Measurements from ENCODE around the gene BBS9.

BBS9 gene

GRCh38 chr7:33562996-33563395, 433.6 kb downstream of the BBS9 start:
- H3K27ac ChIP-seq: no peak overlapping the region
- no peaks in the 10 kb centered on the region for H3K36me3 ChIP-seq
- H3K9me3 ChIP-seq: no peaks in the 10 kb centered on the region
- intact Hi-C loops (cut with DNase I; ENCODE audit: low total_unique reads): no loop called here
- no peaks in the 10 kb centered on the region for H3K27me3 ChIP-seq
- H3K4me3 ChIP-seq: no peak overlapping the region
- H3K4me1 ChIP-seq: no peaks in the 10 kb centered on the region
- TF ChIP-seq CTCF (IDR thresholded peaks at IDR 0.05): no peak
- no peak for DNase-seq

- no peaks in the 10 kb centered on the region for H3K27me3 ChIP-seq
- intact Hi-C loops (cut with DNase I; ENCODE audit: low total_unique reads): no loop called here
- no peak for DNase-seq
- H3K36me3 ChIP-seq: no peaks in the 10 kb centered on the region
- H3K27ac ChIP-seq: no peak overlapping the region
- no peaks in the 10 kb centered on the region for H3K9me3 ChIP-seq
- no peak overlapping the region for H3K4me3 ChIP-seq
- TF ChIP-seq CTCF (IDR thresholded peaks at IDR 0.05): no peak
- no peaks in the 10 kb centered on the region for H3K4me1 ChIP-seq
These were observed 434.3 kb downstream of the BBS9 start for GRCh38 chr7:33563651-33564050.

- H3K27ac ChIP-seq: no peak overlapping the region
- H3K4me3 ChIP-seq: no peak overlapping the region
- no peaks in the 10 kb centered on the region for H3K9me3 ChIP-seq
- intact Hi-C loops (cut with DNase I; ENCODE audit: low total_unique reads): no loop called here
- no peak for DNase-seq
- no peaks in the 10 kb centered on the region for H3K36me3 ChIP-seq
- no peaks in the 10 kb centered on the region for H3K27me3 ChIP-seq
- TF ChIP-seq CTCF (IDR thresholded peaks at IDR 0.05): no peak
- no peaks in the 10 kb centered on the region for H3K4me1 ChIP-seq
These were observed 448.8 kb downstream of the BBS9 start for GRCh38 chr7:33578166-33578565.

- Histone ChIP-seq H3K4me3 (no peak overlapping the region), H3K36me3 (no peaks in the 10 kb centered on the region), H3K27ac (no peak overlapping the region), H3K27me3 (no peaks in the 10 kb centered on the region), H3K4me1 (no peaks in the 10 kb centered on the region), H3K9me3 (no peaks in the 10 kb centered on the region)
- no peak for DNase-seq
- intact Hi-C loops (cut with DNase I; ENCODE audit: low total_unique reads): no loop called here
- no peak for TF ChIP-seq CTCF (IDR thresholded peaks at IDR 0.05)
These were observed 449.7 kb downstream of the BBS9 start for GRCh38 chr7:33578881-33579672.

DNA sequence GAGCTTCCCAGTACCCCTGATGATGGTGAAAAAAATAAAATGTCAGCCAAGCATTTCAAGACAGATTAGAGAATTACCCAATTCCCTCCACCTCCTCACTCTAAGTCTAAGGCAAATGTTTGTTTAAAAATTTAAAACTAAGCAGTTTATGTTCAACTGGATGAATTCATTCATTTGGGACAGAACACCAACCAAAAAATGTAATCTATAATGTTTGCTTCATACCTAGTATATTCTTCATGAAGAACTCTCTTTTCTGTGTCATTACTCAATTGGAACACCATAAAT, 450.3 kb downstream of the BBS9 start:
- Histone ChIP-seq H3K27ac (no peak overlapping the region), H3K4me3 (no peak overlapping the region), H3K9me3 (no peaks in the 10 kb centered on the region), H3K4me1 (no peaks in the 10 kb centered on the region), H3K27me3 (no peaks in the 10 kb centered on the region), H3K36me3 (no peaks in the 10 kb centered on the region)
- no peak for DNase-seq
- intact Hi-C loops (cut with DNase I; ENCODE audit: low total_unique reads): no loop called here
- no peak for TF ChIP-seq CTCF (IDR thresholded peaks at IDR 0.05)

- no peak for DNase-seq
- intact Hi-C loops (cut with DNase I; ENCODE audit: low total_unique reads): no loop called here
- no peak overlapping the region for H3K27ac ChIP-seq
- H3K4me3 ChIP-seq: no peak overlapping the region
- no peaks in the 10 kb centered on the region for H3K4me1 ChIP-seq
- no peaks in the 10 kb centered on the region for H3K9me3 ChIP-seq
- no peak for TF ChIP-seq CTCF (IDR thresholded peaks at IDR 0.05)
- H3K36me3 ChIP-seq: no peaks in the 10 kb centered on the region
- no peaks in the 10 kb centered on the region for H3K27me3 ChIP-seq
These were observed 451.9 kb downstream of the BBS9 start for GRCh38 chr7:33581236-33581635.
